Ascending aorta (tissue), 2 donors: Measurements from ENCODE around the gene MTFMT. TPM values are rescaled to one million over a fixed set of nuclear protein-coding genes. Genes with fewer than 3 reads are reported as not detected.
"Not testable (repeated sequence)": the region's sequence is repeated elsewhere in the genome, so short reads cannot be mapped to it uniquely, and the experiment has no call there.

Source experiments
- DNase-seq, 2 donors: peaks; one replicate each; pipeline ENCODE4 v3.0.0-alpha.2; 2019; ENCODE audit warnings: low spot score in 2 of 2
- H3K27ac ChIP-seq, 2 donors: fragments of 200-600 bp; sonication (generic); one replicate each; pipeline ENCODE4 v1.5.1; 2016 to 2017; ENCODE audit warnings: mild to moderate bottlenecking in 1 of 2
- H3K27me3 ChIP-seq: fragments of 200-600 bp; sonication (generic); one replicate; pipeline ENCODE4 v1.5.1; 2017
- H3K36me3 ChIP-seq, 2 donors: fragments of 200-600 bp; sonication (generic); one replicate each; pipeline ENCODE4 v1.5.1; 2016
- H3K4me1 ChIP-seq, 2 donors: fragments of 200-600 bp; sonication (generic); one replicate each; pipeline ENCODE4 v1.5.1; 2016 to 2017; ENCODE audit warnings: mild to moderate bottlenecking in 1 of 2
- H3K4me3 ChIP-seq, 2 donors: fragments of 200-600 bp; sonication (generic); one replicate each; pipeline ENCODE4 v1.5.1; 2016 to 2017; ENCODE audit warnings: mild to moderate bottlenecking in 1 of 2
- H3K9me3 ChIP-seq, 2 donors: fragments of 200-600 bp; sonication (generic); one replicate each; pipeline ENCODE4 v1.5.1; 2016
- intact Hi-C: fragments of 100-400 bp; cut with DNase I; formaldehyde crosslinking; loops from one replicate; pipeline ENCODE4 v1.15.1; 2023
- total RNA-seq: library from RNA; depleted of rRNA; stranded (reverse); fragments of >200 nt; gene quantifications from one replicate; pipeline ENCODE4 v1.1.0, GENCODE V29; 2016
- TF ChIP-seq, protein P1 (sequence below), 3 experiments: fragments of 200-600 bp in 2 of 3; fragments of 450-650 bp in 1 of 3; sonication (generic) in 2 of 3; IDR thresholded peaks; one replicate each; pipeline ENCODE4 v1.5.1; 2016 to 2019; ENCODE audit warnings: antibody characterized with exemption in 3 of 3, mild to moderate bottlenecking in 1 of 3, moderate library complexity in 1 of 3

Gene MTFMT
- total RNA-seq, 1 donor from 2014 or later: 54.7 TPM

DNA sequence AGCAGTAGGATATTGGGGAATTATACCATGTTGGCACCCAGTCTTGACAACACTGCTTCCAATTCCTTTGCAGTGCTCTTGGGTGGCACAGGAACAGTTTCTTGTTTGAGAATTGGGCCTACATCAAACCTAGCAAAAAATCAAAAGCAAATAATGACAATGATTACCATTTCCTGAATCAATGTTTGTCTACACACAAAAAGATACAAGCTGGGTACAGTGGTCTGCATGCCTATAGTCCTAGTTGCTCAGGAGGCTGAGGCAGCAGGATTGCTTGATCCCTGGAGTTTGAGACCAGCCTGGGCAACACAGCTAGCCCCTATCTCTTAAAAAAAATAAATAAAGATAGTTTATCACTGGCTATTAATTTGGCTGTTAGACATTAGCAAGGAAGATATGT lies 8.0 kb downstream of the MTFMT start:
- TF ChIP-seq, protein P1, sequence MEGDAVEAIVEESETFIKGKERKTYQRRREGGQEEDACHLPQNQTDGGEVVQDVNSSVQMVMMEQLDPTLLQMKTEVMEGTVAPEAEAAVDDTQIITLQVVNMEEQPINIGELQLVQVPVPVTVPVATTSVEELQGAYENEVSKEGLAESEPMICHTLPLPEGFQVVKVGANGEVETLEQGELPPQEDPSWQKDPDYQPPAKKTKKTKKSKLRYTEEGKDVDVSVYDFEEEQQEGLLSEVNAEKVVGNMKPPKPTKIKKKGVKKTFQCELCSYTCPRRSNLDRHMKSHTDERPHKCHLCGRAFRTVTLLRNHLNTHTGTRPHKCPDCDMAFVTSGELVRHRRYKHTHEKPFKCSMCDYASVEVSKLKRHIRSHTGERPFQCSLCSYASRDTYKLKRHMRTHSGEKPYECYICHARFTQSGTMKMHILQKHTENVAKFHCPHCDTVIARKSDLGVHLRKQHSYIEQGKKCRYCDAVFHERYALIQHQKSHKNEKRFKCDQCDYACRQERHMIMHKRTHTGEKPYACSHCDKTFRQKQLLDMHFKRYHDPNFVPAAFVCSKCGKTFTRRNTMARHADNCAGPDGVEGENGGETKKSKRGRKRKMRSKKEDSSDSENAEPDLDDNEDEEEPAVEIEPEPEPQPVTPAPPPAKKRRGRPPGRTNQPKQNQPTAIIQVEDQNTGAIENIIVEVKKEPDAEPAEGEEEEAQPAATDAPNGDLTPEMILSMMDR (IDR thresholded peaks at IDR 0.05): no peak
- Histone ChIP-seq H3K4me3 (no peak overlapping the region), H3K36me3 (peaks cover 18 to 49% of the 10 kb centered on the region in 2 donors), H3K9me3 (no peaks in the 10 kb centered on the region), H3K27ac (no peak overlapping the region), H3K27me3 (no peaks in the 10 kb centered on the region), H3K4me1 (no peaks in the 10 kb centered on the region)
- DNase-seq: no peak
- intact Hi-C loops: no loop called here

DNA sequence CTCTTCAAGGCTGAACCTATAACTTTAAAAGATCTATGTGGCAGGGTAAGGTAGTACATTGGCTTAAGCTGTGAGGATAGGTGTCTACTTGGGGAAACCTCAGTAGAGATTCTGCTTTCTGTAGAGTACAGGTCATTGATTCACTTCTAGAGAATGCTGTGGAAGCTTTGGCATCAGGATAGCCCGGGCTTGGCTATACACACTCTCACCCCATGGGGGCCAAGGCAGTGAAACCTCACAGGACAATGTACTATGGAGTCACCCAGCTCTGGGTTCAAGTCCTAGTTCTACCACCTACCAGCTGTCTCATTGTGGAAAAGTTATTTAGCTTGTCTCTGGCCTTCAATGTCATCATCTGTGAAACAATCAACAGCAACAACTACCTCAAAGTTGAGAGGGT lies 9.0 kb downstream of the MTFMT start:
- H3K27ac ChIP-seq: no peak overlapping the region
- H3K4me3 ChIP-seq: no peak overlapping the region
- TF ChIP-seq, protein P1 (IDR thresholded peaks at IDR 0.05): no peak
- no peaks in the 10 kb centered on the region for H3K27me3 ChIP-seq
- no peak for DNase-seq
- H3K9me3 ChIP-seq: no peaks in the 10 kb centered on the region
- peaks cover 24 to 57% of the 10 kb centered on the region in 2 donors for H3K36me3 ChIP-seq
- intact Hi-C loops: no loop called here
- no peaks in the 10 kb centered on the region for H3K4me1 ChIP-seq

GRCh38 chr15:65011198-65011597 lies 18.2 kb downstream of the MTFMT start:
- H3K27me3 ChIP-seq, DNase-seq, intact Hi-C loops, H3K27ac ChIP-seq, H3K9me3 ChIP-seq, H3K4me1 ChIP-seq, H3K4me3 ChIP-seq: not testable (repeated sequence)
- H3K36me3 ChIP-seq: peaks cover 40 to 51% of the 10 kb centered on the region in 2 donors

DNA sequence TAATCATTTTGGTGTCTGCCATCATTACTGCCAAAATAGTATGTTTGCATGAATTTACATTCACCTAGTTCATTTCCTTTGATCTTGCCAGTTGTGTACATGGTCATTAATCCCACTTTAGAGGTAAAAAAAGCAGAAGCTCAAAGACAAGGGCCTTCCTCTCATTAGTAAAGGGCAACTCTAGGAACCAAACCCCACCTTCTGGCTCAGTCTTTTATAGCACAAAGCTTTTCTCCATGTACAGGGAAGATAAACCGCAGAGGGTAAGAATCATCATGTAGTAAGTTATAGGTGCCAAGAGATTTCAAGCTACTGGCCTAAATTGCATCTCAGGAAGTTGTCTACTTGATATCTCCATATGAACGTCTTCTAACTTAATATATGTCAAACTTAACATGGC lies 20.5 kb downstream of the MTFMT start:
- TF ChIP-seq, protein P1 (IDR thresholded peaks at IDR 0.05): no peak
- Histone ChIP-seq H3K27ac (no peak overlapping the region), H3K27me3 (no peaks in the 10 kb centered on the region), H3K4me1 (no peaks in the 10 kb centered on the region), H3K4me3 (no peak overlapping the region), H3K9me3 (no peaks in the 10 kb centered on the region), H3K36me3 (peaks cover 26 to 42% of the 10 kb centered on the region in 2 donors)
- intact Hi-C loops: no loop called here
- DNase-seq: no peak

GRCh38 chr15:65006876-65007275 lies 22.6 kb downstream of the MTFMT start:
- Histone ChIP-seq H3K27me3 (no peaks in the 10 kb centered on the region), H3K4me1 (no peaks in the 10 kb centered on the region), H3K27ac (no peak overlapping the region), H3K4me3 (no peak overlapping the region), H3K36me3 (peaks cover 22 to 38% of the 10 kb centered on the region in 2 donors), H3K9me3 (no peaks in the 10 kb centered on the region)
- TF ChIP-seq, protein P1 (IDR thresholded peaks at IDR 0.05): no peak
- no peak for DNase-seq
- intact Hi-C loops: no loop called here

DNA sequence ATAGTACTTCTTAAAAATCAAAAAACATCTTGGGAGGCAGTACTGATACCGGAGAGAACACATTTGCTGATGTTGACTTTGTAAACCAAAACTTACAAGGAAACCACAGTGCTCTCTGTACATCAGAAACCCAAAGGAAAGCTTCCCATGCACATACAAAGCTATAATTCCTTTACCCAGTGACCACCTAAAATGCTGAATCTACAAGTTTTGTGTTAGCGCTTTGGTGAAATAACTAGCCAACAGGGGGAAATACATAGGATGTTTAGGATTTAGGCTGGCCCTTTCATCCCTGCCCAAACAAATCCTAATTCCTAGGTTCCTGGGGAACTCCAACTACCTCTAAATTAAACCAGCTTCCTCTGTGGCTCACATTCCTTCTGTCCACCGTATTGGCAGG lies 24.4 kb downstream of the MTFMT start:
- Histone ChIP-seq H3K27me3 (no peaks in the 10 kb centered on the region), H3K4me1 (no peaks in the 10 kb centered on the region), H3K36me3 (peaks cover 14 to 27% of the 10 kb centered on the region in 2 donors), H3K9me3 (no peaks in the 10 kb centered on the region), H3K4me3 (no peak overlapping the region), H3K27ac (no peak overlapping the region)
- TF ChIP-seq, protein P1 (IDR thresholded peaks at IDR 0.05): no peak
- DNase-seq: no peak
- intact Hi-C loops: no loop called here
